D341Med (cell line): ENCODE results near the gene TP53TG5.
"Not testable (repeated sequence)": the region's sequence is repeated elsewhere in the genome, so short reads cannot be mapped to it uniquely, and the experiment has no call there.

ENCODE experiments used
- DNase-seq: peaks from one replicate; pipeline ENCODE4 v3.0.0; 2012; ENCODE audit warnings: low spot score

The TP53TG5 gene

GRCh38 chr20:45366192-45366591, 11.9 kb downstream of the TP53TG5 start:
- no peak for DNase-seq

- DNase-seq: no peak
Observed at GRCh38 chr20:45365444-45365970, 12.6 kb downstream of the TP53TG5 start.

GRCh38 chr20:45363611-45364492, 14.3 kb downstream of the TP53TG5 start:
- no peak for DNase-seq

GRCh38 chr20:45362804-45363610, 15.1 kb downstream of the TP53TG5 start, which contains the start of gene SYS1:
SYS1 (plus strand) TSS chr20:45363156; CDS start chr20:45363532, 376 bp downstream.
- peak; percentile 97 for DNase-seq

- no peak for DNase-seq
Observed at GRCh38 chr20:45361793-45362192, 16.3 kb downstream of the TP53TG5 start.

GRCh38 chr20:45359406-45360148, 18.5 kb downstream of the TP53TG5 start:
- no peak for DNase-seq

- no peak for DNase-seq
Observed at GRCh38 chr20:45359069-45359405, 19.1 kb downstream of the TP53TG5 start.

- DNase-seq: no peak
Observed at GRCh38 chr20:45358282-45359068, 19.6 kb downstream of the TP53TG5 start.

- no peak for DNase-seq
Observed at GRCh38 chr20:45355209-45356084, 22.7 kb downstream of the TP53TG5 start.

- no peak for DNase-seq
Observed at GRCh38 chr20:45354423-45355208, 23.5 kb downstream of the TP53TG5 start.

- no peak for DNase-seq
Observed at GRCh38 chr20:45353746-45354145, 24.4 kb downstream of the TP53TG5 start.

GRCh38 chr20:45352729-45353128, 25.4 kb downstream of the TP53TG5 start:
- no peak for DNase-seq

GRCh38 chr20:45350795-45351194, 27.3 kb downstream of the TP53TG5 start:
- not testable (repeated sequence) for DNase-seq

GRCh38 chr20:45350217-45350616, 27.9 kb downstream of the TP53TG5 start:
- DNase-seq: no peak

GRCh38 chr20:45347936-45348778, 30.0 kb downstream of the TP53TG5 start, which contains the start of gene SDC4:
SDC4 (minus strand) TSS chr20:45348424; CDS start chr20:45348384, 40 bp downstream.
- peak; percentile 92 for DNase-seq

GRCh38 chr20:45347297-45347935, 30.7 kb downstream of the TP53TG5 start:
- no peak for DNase-seq

GRCh38 chr20:45346851-45347250, 31.3 kb downstream of the TP53TG5 start:
- no peak for DNase-seq

- no peak for DNase-seq
Observed at GRCh38 chr20:45346291-45346718, 31.8 kb downstream of the TP53TG5 start.
